GM12864 (cell line): ENCODE data around the gene OR10D3.
"Not testable (repeated sequence)": the region's sequence is repeated elsewhere in the genome, so short reads cannot be mapped to it uniquely, and the experiment has no call there.

Source experiments
- DNase-seq: peaks from one replicate; pipeline ENCODE4 v3.0.0-alpha.2; 2011; ENCODE audit warnings: low read depth
- H3K4me3 ChIP-seq: 2 replicates; pipeline ENCODE4 v1.5.1; 2011; ENCODE audit warnings: mild to moderate bottlenecking, low read depth, low read length, control low read depth
- CTCF ChIP-seq: IDR thresholded peaks from 2 replicates; pipeline ENCODE4 v1.5.1; 2011; ENCODE audit warnings: low read depth, mild to moderate bottlenecking, moderate library complexity, low read length, control low read depth, inconsistent platforms; ENCODE audit errors: missing control alignments

OR10D3 gene

GRCh38 chr11:124160986-124161385 is 22.2 kb upstream of the OR10D3 start:
- H3K4me3 ChIP-seq = no peak overlapping the region
- TF ChIP-seq CTCF = no peak
- DNase-seq = no peak

GRCh38 chr11:124167826-124168231 is 15.3 kb upstream of the OR10D3 start:
- H3K4me3 ChIP-seq = no peak overlapping the region
- no peak for TF ChIP-seq CTCF
- DNase-seq = no peak

- DNase-seq = no peak
- TF ChIP-seq CTCF = no peak
- H3K4me3 ChIP-seq = no peak overlapping the region
These were observed 14.3 kb upstream of the OR10D3 start for GRCh38 chr11:124168796-124169195.

- H3K4me3 ChIP-seq, DNase-seq: not testable (repeated sequence)
These were observed 12.8 kb upstream of the OR10D3 start for GRCh38 chr11:124170315-124170714.

GRCh38 chr11:124170801-124171586 is 12.2 kb upstream of the OR10D3 start:
- DNase-seq = no peak
- TF ChIP-seq CTCF = no peak
- no peak overlapping the region for H3K4me3 ChIP-seq

GRCh38 chr11:124172101-124172500 is 11.0 kb upstream of the OR10D3 start:
- no peak overlapping the region for H3K4me3 ChIP-seq
- no peak for TF ChIP-seq CTCF
- DNase-seq = no peak

- no peak overlapping the region for H3K4me3 ChIP-seq
- TF ChIP-seq CTCF = no peak
- no peak for DNase-seq
These were observed 10.5 kb upstream of the OR10D3 start for GRCh38 chr11:124172599-124172998.
